T-helper 2 cell treated with Interferon-gamma antibody and Interleukin-4, amounts not matched to agents 5 μg/mL and 100 μg/mL, for 36 hours (primary cell): ENCODE data around the gene SMTNL1.

Experiments
- DNase-seq: peaks from one replicate; pipeline ENCODE4 v3.0.0; 2021; ENCODE audit warnings: low spot score
- H3K27ac Mint-ChIP-seq: one replicate; pipeline ENCODE4 v1.8.0; 2021; ENCODE audit warnings: mild to moderate bottlenecking, mixed read lengths
- H3K27me3 Mint-ChIP-seq: one replicate; pipeline ENCODE4 v1.8.0; 2021; ENCODE audit warnings: low read depth, mixed read lengths
- H3K36me3 Mint-ChIP-seq: one replicate; pipeline ENCODE4 v1.8.0; 2021; ENCODE audit warnings: low read depth, mixed read lengths
- H3K4me1 Mint-ChIP-seq: one replicate; pipeline ENCODE4 v1.8.0; 2021; ENCODE audit warnings: low read depth, mixed read lengths
- H3K4me3 Mint-ChIP-seq: one replicate; pipeline ENCODE4 v1.8.0; 2022; ENCODE audit warnings: mild to moderate bottlenecking, moderate library complexity, mixed read lengths
- H3K9me3 Mint-ChIP-seq: one replicate; pipeline ENCODE4 v1.8.0; 2021; ENCODE audit warnings: mixed read lengths

SMTNL1 gene

GRCh38 chr11:57536947-57537619, at the start of gene SMTNL1:
Gene SMTNL1, plus strand, starts transcription at chr11:57537595. Its CDS starts 5,048 bp downstream, at chr11:57542643.
- H3K27ac Mint-ChIP-seq = no peak within 1 kb of the TSS
- H3K36me3 Mint-ChIP-seq = peaks cover 6% of the 10 kb centered on the region
- H3K4me1 Mint-ChIP-seq = peaks cover under 1% of the 10 kb centered on the region
- H3K4me3 Mint-ChIP-seq = no peak within 1 kb of the TSS
- DNase-seq = no peak
- no peaks in the 10 kb centered on the region for H3K9me3 Mint-ChIP-seq
- H3K27me3 Mint-ChIP-seq = no peaks in the 10 kb centered on the region

- H3K9me3 Mint-ChIP-seq = no peaks in the 10 kb centered on the region
- H3K4me3 Mint-ChIP-seq = no peak overlapping the region
- no peaks in the 10 kb centered on the region for H3K27me3 Mint-ChIP-seq
- no peak for DNase-seq
- H3K4me1 Mint-ChIP-seq = peaks cover 2% of the 10 kb centered on the region
- H3K27ac Mint-ChIP-seq = no peak overlapping the region
- peaks cover 19% of the 10 kb centered on the region for H3K36me3 Mint-ChIP-seq
Observed at GRCh38 chr11:57487920-57488659, 49.3 kb upstream of the SMTNL1 start.

GRCh38 chr11:57490456-57491248, 46.7 kb upstream of the SMTNL1 start:
- no peaks in the 10 kb centered on the region for H3K9me3 Mint-ChIP-seq
- no peaks in the 10 kb centered on the region for H3K27me3 Mint-ChIP-seq
- no peak overlapping the region for H3K4me3 Mint-ChIP-seq
- no peak overlapping the region for H3K27ac Mint-ChIP-seq
- DNase-seq = no peak
- peaks cover 15% of the 10 kb centered on the region for H3K36me3 Mint-ChIP-seq
- H3K4me1 Mint-ChIP-seq = peaks cover 9% of the 10 kb centered on the region

GRCh38 chr11:57491371-57492061, 45.9 kb upstream of the SMTNL1 start:
- H3K4me1 Mint-ChIP-seq = peaks cover 9% of the 10 kb centered on the region
- no peaks in the 10 kb centered on the region for H3K9me3 Mint-ChIP-seq
- H3K27me3 Mint-ChIP-seq = no peaks in the 10 kb centered on the region
- peak; percentile 41 for DNase-seq
- no peak overlapping the region for H3K4me3 Mint-ChIP-seq
- peaks cover 16% of the 10 kb centered on the region for H3K36me3 Mint-ChIP-seq
- H3K27ac Mint-ChIP-seq = no peak overlapping the region

GRCh38 chr11:57493507-57494503, 43.6 kb upstream of the SMTNL1 start:
- H3K27ac Mint-ChIP-seq = peak overlapping the region; percentile 45
- H3K4me1 Mint-ChIP-seq = peaks cover 9% of the 10 kb centered on the region
- H3K36me3 Mint-ChIP-seq = peaks cover 18% of the 10 kb centered on the region
- no peaks in the 10 kb centered on the region for H3K9me3 Mint-ChIP-seq
- H3K4me3 Mint-ChIP-seq = no peak overlapping the region
- H3K27me3 Mint-ChIP-seq = no peaks in the 10 kb centered on the region
- peak; percentile 30 for DNase-seq

- DNase-seq = no peak
- H3K36me3 Mint-ChIP-seq = peaks cover 22% of the 10 kb centered on the region
Observed at GRCh38 chr11:57496109-57496820, 41.1 kb upstream of the SMTNL1 start.

GRCh38 chr11:57497303-57498247, 39.8 kb upstream of the SMTNL1 start:
- Mint-ChIP-seq H3K9me3 (no peaks in the 10 kb centered on the region), H3K27ac (no peak overlapping the region), H3K4me1 (peaks cover 9% of the 10 kb centered on the region), H3K36me3 (peaks cover 22% of the 10 kb centered on the region), H3K27me3 (no peaks in the 10 kb centered on the region), H3K4me3 (no peak overlapping the region)
- DNase-seq = no peak

More at GRCh38 chr11:57496109-57496820, 41.1 kb upstream of the SMTNL1 start:
- H3K9me3 Mint-ChIP-seq = no peaks in the 10 kb centered on the region
- H3K4me3 Mint-ChIP-seq = no peak overlapping the region
- H3K27me3 Mint-ChIP-seq = no peaks in the 10 kb centered on the region
- H3K4me1 Mint-ChIP-seq = peaks cover 9% of the 10 kb centered on the region
- H3K27ac Mint-ChIP-seq = no peak overlapping the region

- peaks cover 4% of the 10 kb centered on the region for H3K4me1 Mint-ChIP-seq
- no peak overlapping the region for H3K27ac Mint-ChIP-seq
- no peak for DNase-seq
- H3K9me3 Mint-ChIP-seq = no peaks in the 10 kb centered on the region
- H3K36me3 Mint-ChIP-seq = peaks cover 22% of the 10 kb centered on the region
- H3K4me3 Mint-ChIP-seq = no peak overlapping the region
- H3K27me3 Mint-ChIP-seq = no peaks in the 10 kb centered on the region
Observed at GRCh38 chr11:57498540-57498939, 38.9 kb upstream of the SMTNL1 start.

- Mint-ChIP-seq H3K27ac (no peak overlapping the region), H3K9me3 (no peaks in the 10 kb centered on the region), H3K4me1 (no peaks in the 10 kb centered on the region), H3K27me3 (no peaks in the 10 kb centered on the region), H3K4me3 (no peak overlapping the region), H3K36me3 (peaks cover 19% of the 10 kb centered on the region)
- DNase-seq = peak; percentile 47
Observed at GRCh38 chr11:57499413-57499982, 37.9 kb upstream of the SMTNL1 start.

GRCh38 chr11:57499983-57500461, 37.4 kb upstream of the SMTNL1 start:
- Mint-ChIP-seq H3K4me3 (no peak overlapping the region), H3K4me1 (no peaks in the 10 kb centered on the region), H3K9me3 (no peaks in the 10 kb centered on the region), H3K27ac (no peak overlapping the region), H3K27me3 (no peaks in the 10 kb centered on the region), H3K36me3 (peaks cover 22% of the 10 kb centered on the region)
- no peak for DNase-seq

- Mint-ChIP-seq H3K36me3 (peaks cover 22% of the 10 kb centered on the region), H3K27me3 (no peaks in the 10 kb centered on the region), H3K9me3 (no peaks in the 10 kb centered on the region), H3K27ac (no peak overlapping the region), H3K4me1 (no peaks in the 10 kb centered on the region), H3K4me3 (no peak overlapping the region)
- no peak for DNase-seq
Observed at GRCh38 chr11:57500515-57500914, 36.9 kb upstream of the SMTNL1 start.
